Parietal lobe (tissue), 1 donor: ENCODE results near the gene SRSF8. TPM values are rescaled to one million over a fixed set of nuclear protein-coding genes. Genes with fewer than 3 reads are reported as not detected.

Source experiments
- total RNA-seq: library from RNA; depleted of rRNA; stranded (reverse); fragments of >200 nt; gene quantifications from one replicate; pipeline ENCODE4 v1.2.3, GENCODE V29; 2014

SRSF8 gene
- 15.7 TPM for total RNA-seq

GRCh38 chr11:95066716-95067038, at the start of gene SRSF8:
Gene SRSF8, plus strand, starts transcription at chr11:95066919. Its CDS starts 308 bp downstream, at chr11:95067227.

GRCh38 chr11:95024958-95025357, 41.8 kb upstream of the SRSF8 start, which contains the start of gene KDM4E:
Gene KDM4E, plus strand, starts transcription at chr11:95025258. Its CDS starts 300 bp downstream, at chr11:95025558.

GRCh38 chr11:95049122-95049521, 17.6 kb upstream of the SRSF8 start, which contains the start of gene KDM4F:
Gene KDM4F, plus strand, starts transcription at chr11:95049422.

GRCh38 chr11:95089620-95090542, 23.2 kb downstream of the SRSF8 start, which contains the start of gene ENDOD1:
Gene ENDOD1, plus strand, starts transcription at chr11:95089846. Its CDS starts 82 bp downstream, at chr11:95089928.

Other genes with a start within 250 kb of the SRSF8 start
- 36.9 TPM for gene CWC15, start 93.4 kb upstream of the SRSF8 start, total RNA-seq
- 0.94 TPM for gene KDM4D, start 93.2 kb upstream of the SRSF8 start, total RNA-seq
- gene KDM4E, start 41.7 kb upstream of the SRSF8 start, total RNA-seq: not detected
- gene KDM4F, start 17.5 kb upstream of the SRSF8 start, total RNA-seq: not detected
- gene ENDOD1, start 22.9 kb downstream of the SRSF8 start, total RNA-seq: 22.2 TPM
- gene SESN3, start 164.3 kb downstream of the SRSF8 start, total RNA-seq: 94.2 TPM